Measurements from ENCODE around the gene DNER. TPM values are rescaled to one million over a fixed set of nuclear protein-coding genes. Genes with fewer than 3 reads are reported as not detected.
A peak's percentile ranks its signal among the peaks of the same experiment; 100 is the strongest.

DNER gene
- polyA plus RNA-seq, 1 of the 3 experiments (the other 2 are of a cell fraction), result 1.4 TPM

DNA sequence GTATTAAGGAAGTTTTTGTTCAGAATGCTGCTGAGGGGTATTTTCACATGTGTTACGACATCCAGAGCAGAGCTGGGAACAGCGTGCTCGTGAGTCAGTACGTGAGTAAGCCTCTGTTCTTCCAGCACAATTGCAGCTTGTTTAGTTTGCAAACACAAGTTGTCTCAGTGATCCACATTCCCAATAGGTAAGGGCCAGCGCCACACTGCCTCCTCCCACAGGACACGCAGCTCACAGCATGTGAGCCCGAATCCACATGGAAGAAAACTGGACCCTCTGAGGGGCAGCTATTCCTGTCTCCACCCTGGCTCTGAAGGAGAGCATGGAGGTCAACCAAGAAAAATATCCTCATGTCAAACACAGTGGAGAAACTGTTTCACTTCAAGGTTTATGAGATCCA is 269.3 kb downstream of the DNER start (continued):
- no peak for TF ChIP-seq ELF1 (IDR thresholded peaks at IDR 0.05)
- no peak for TF ChIP-seq YY1 (IDR thresholded peaks at IDR 0.05; ENCODE audit: low read depth)
- TF ChIP-seq, protein P1, sequence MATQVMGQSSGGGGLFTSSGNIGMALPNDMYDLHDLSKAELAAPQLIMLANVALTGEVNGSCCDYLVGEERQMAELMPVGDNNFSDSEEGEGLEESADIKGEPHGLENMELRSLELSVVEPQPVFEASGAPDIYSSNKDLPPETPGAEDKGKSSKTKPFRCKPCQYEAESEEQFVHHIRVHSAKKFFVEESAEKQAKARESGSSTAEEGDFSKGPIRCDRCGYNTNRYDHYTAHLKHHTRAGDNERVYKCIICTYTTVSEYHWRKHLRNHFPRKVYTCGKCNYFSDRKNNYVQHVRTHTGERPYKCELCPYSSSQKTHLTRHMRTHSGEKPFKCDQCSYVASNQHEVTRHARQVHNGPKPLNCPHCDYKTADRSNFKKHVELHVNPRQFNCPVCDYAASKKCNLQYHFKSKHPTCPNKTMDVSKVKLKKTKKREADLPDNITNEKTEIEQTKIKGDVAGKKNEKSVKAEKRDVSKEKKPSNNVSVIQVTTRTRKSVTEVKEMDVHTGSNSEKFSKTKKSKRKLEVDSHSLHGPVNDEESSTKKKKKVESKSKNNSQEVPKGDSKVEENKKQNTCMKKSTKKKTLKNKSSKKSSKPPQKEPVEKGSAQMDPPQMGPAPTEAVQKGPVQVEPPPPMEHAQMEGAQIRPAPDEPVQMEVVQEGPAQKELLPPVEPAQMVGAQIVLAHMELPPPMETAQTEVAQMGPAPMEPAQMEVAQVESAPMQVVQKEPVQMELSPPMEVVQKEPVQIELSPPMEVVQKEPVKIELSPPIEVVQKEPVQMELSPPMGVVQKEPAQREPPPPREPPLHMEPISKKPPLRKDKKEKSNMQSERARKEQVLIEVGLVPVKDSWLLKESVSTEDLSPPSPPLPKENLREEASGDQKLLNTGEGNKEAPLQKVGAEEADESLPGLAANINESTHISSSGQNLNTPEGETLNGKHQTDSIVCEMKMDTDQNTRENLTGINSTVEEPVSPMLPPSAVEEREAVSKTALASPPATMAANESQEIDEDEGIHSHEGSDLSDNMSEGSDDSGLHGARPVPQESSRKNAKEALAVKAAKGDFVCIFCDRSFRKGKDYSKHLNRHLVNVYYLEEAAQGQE (IDR thresholded peaks at IDR 0.05; ENCODE audit: low read depth, low read length), result no peak
- TF ChIP-seq EP300 (IDR thresholded peaks at IDR 0.05; ENCODE audit: borderline replicate concordance in 1 of 2, low read depth in 1 of 2, low read length in 1 of 2), result peak in 1 of 2 experiments; percentile 21; a peak in 1 of 4 replicates
- TF ChIP-seq RXRA (IDR thresholded peaks at IDR 0.05; ENCODE audit: borderline replicate concordance, low read depth), result no peak

DNA sequence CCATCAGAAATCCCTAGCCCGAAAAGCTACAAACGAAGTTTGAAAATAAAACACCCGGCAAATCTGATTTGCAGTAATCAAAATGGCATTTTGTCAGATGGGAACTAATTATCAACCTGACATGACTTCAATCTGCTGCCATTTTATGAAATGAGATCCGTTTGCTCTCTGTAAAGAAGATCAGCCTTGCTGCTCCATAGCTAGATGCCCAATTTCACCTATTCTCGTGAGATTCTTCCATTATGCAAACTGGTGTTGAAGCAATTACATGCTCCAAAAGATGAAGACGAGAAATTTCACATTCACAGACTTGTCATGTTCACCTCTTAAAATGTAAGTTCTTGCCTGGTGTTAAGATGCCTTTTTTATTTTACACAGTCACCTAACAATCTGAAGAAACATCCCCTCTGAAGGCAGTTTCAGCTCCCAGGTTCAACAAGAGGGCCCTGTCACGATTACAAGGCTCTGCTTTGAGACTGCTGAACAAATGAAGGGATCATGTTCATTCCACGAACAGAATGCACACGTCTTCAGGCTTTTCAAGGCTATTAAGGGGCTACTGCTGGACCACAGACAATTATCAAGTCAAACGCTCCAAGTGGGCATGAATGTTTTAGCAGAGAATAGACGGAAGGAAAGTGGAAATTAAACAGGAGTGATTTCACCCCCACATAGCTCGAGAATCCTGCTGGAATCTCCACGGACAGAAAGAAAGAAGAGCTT is 270.6 kb downstream of the DNER start:
- Histone ChIP-seq H3K4me1 (ENCODE audit: control insufficient read depth in 1 of 2, insufficient read depth in 2 of 2, low read depth in 1 of 2, low read length in 1 of 2) (peaks cover 0 to 11% of the 10 kb centered on the region in 2 experiments; a peak in 2 of 4 replicates), H3K4me2 (no peak overlapping the region), H3K36me3 (replicated peaks in 1 of 2; ENCODE audit: control insufficient read depth in 1 of 2, insufficient read depth in 2 of 2, low read length in 1 of 2) (no peaks in the 10 kb centered on the region), H3K4me3 (ENCODE audit: low read depth in 2 of 2, low read length in 1 of 2) (no peak overlapping the region), H3K27me3 (ENCODE audit: insufficient read depth) (no peaks in the 10 kb centered on the region), H3K9me3 (no peaks in the 10 kb centered on the region), H3K9me2 (no peaks in the 10 kb centered on the region), H3F3A (replicated peaks; ENCODE audit: insufficient read depth) (peaks cover 7% of the 10 kb centered on the region), H3K79me2 (ENCODE audit: insufficient read depth) (no peaks in the 10 kb centered on the region), H4K20me1 (ENCODE audit: insufficient read depth) (no peaks in the 10 kb centered on the region), H3K27ac (ENCODE audit: low read depth in 2 of 2, low read length in 1 of 2) (0 out of 4 replicates have a peak overlapping the region, but pooled peaks of 1 of the 2 experiments have one; percentile 77), H2AFZ (ENCODE audit: low read depth) (no peak overlapping the region; the same call in 1 of the 2 replicates), H3K9ac (no peak overlapping the region)
- POLR2A ChIA-PET, result no interaction called here
- CTCF ChIA-PET, result interaction anchor here (0.8 to 1.7 kb wide), 4 partner anchors 10 to 144 kb away, joined by 3 to 6 read pairs (median 4); no protein-coding TSS in a partner anchor
- 79% methylated on average over 13 of the region's 13 CpGs for WGBS (ENCODE audit: low lambda C conversion rate)
- DNase-seq, result no peak
- TF ChIP-seq CHD2 (IDR thresholded peaks at IDR 0.05; ENCODE audit: low read length, partially characterized antibody), result no peak
- no peak for TF ChIP-seq FOSL2 (IDR thresholded peaks at IDR 0.05; ENCODE audit: borderline replicate concordance, low read depth)

DNA sequence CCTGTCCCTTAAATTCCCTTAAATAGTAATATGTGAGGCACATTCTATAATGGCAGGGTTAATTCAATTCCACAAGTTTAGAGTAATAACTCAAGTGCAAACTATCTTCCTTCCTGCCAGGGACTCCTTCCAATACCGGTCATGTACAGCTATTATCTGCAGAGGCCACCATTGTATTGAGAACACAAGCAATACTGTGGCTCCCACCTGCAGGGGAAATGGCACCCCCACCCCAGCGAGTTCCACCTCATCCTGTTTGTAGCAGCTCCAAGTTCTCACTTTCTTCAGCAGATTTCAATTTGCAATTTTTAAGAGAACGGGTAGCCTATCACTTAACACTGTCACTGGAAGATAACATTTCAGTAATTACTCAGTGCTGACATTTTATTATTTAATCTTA is 271.2 kb downstream of the DNER start:
- no peak overlapping the region for H3K4me2 ChIP-seq
- DNase-seq, result no peak
- H3F3A ChIP-seq (replicated peaks; ENCODE audit: insufficient read depth), result peaks cover 7% of the 10 kb centered on the region
- no peaks in the 10 kb centered on the region for H3K9me3 ChIP-seq
- no peaks in the 10 kb centered on the region for H3K79me2 ChIP-seq (ENCODE audit: insufficient read depth)
- H4K20me1 ChIP-seq (ENCODE audit: insufficient read depth), result no peaks in the 10 kb centered on the region
- 78% methylated on average over 3 of the region's 3 CpGs for WGBS (ENCODE audit: low lambda C conversion rate)
- H2AFZ ChIP-seq (ENCODE audit: low read depth), result no peak overlapping the region
- H3K27me3 ChIP-seq (ENCODE audit: insufficient read depth), result no peaks in the 10 kb centered on the region
- POLR2A ChIA-PET, result no interaction called here
- H3K9me2 ChIP-seq, result no peaks in the 10 kb centered on the region
- no peak overlapping the region for H3K4me3 ChIP-seq (ENCODE audit: low read depth in 2 of 2, low read length in 1 of 2)
- H3K9ac ChIP-seq, result no peak overlapping the region
- H3K27ac ChIP-seq (ENCODE audit: low read depth in 2 of 2, low read length in 1 of 2), result no peak overlapping the region
- no peaks in the 10 kb centered on the region for H3K36me3 ChIP-seq (replicated peaks in 1 of 2; ENCODE audit: control insufficient read depth in 1 of 2, insufficient read depth in 2 of 2, low read length in 1 of 2)
- H3K4me1 ChIP-seq (ENCODE audit: control insufficient read depth in 1 of 2, insufficient read depth in 2 of 2, low read depth in 1 of 2, low read length in 1 of 2), result peaks cover 0 to 11% of the 10 kb centered on the region in 2 experiments; a peak in 2 of 4 replicates
- CTCF ChIA-PET, result interaction anchor here (0.8 to 1.7 kb wide), 4 partner anchors 10 to 144 kb away, joined by 3 to 6 read pairs (median 4); no protein-coding TSS in a partner anchor
- TF ChIP-seq CHD2 (IDR thresholded peaks at IDR 0.05; ENCODE audit: low read length, partially characterized antibody), result no peak
- TF ChIP-seq TCF12 (IDR thresholded peaks at IDR 0.05), result no peak
- no peak for TF ChIP-seq SMC3 (IDR thresholded peaks at IDR 0.05; ENCODE audit: low read depth, low read length)
- no peak for TF ChIP-seq TAF1 (IDR thresholded peaks at IDR 0.05; ENCODE audit: borderline replicate concordance, low read depth, low read length)
- no peak for TF ChIP-seq YY1 (IDR thresholded peaks at IDR 0.05; ENCODE audit: low read depth)
- no peak for TF ChIP-seq RXRA (IDR thresholded peaks at IDR 0.05; ENCODE audit: borderline replicate concordance, low read depth)
- TF ChIP-seq, protein P2, sequence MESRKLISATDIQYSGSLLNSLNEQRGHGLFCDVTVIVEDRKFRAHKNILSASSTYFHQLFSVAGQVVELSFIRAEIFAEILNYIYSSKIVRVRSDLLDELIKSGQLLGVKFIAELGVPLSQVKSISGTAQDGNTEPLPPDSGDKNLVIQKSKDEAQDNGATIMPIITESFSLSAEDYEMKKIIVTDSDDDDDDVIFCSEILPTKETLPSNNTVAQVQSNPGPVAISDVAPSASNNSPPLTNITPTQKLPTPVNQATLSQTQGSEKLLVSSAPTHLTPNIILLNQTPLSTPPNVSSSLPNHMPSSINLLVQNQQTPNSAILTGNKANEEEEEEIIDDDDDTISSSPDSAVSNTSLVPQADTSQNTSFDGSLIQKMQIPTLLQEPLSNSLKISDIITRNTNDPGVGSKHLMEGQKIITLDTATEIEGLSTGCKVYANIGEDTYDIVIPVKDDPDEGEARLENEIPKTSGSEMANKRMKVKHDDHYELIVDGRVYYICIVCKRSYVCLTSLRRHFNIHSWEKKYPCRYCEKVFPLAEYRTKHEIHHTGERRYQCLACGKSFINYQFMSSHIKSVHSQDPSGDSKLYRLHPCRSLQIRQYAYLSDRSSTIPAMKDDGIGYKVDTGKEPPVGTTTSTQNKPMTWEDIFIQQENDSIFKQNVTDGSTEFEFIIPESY (IDR thresholded peaks at IDR 0.05; ENCODE audit: borderline replicate concordance, low read depth), result no peak
- TF ChIP-seq MXI1 (IDR thresholded peaks at IDR 0.05; ENCODE audit: low read depth, low read length), result no peak
- TF ChIP-seq JUND (IDR thresholded peaks at IDR 0.05), result no peak
- TF ChIP-seq, protein P1 (IDR thresholded peaks at IDR 0.05; ENCODE audit: low read depth, low read length), result no peak
- no peak for TF ChIP-seq NRF1 (IDR thresholded peaks at IDR 0.05; ENCODE audit: low read depth, low read length)
